ENCODE data around the gene DOCK3. TPM values are rescaled to one million over a fixed set of nuclear protein-coding genes. Genes with fewer than 3 reads are reported as not detected.

Gene DOCK3
- total RNA-seq, 4 donors from 2014 or later = 2.1 to 8.6 (median 2.9) TPM

- Histone ChIP-seq H3K27ac (no peak overlapping the region), H3K27me3 (no peaks in the 10 kb centered on the region), H3K4me3 (no peak overlapping the region), H3K9me3 (no peaks in the 10 kb centered on the region), H3K36me3 (no peaks in the 10 kb centered on the region), H3K4me1 (no peaks in the 10 kb centered on the region)
- TF ChIP-seq CTCF (IDR thresholded peaks at IDR 0.05) (no peak), EP300 (IDR thresholded peaks at IDR 0.05) (no peak), POLR2A (IDR thresholded peaks at IDR 0.05) (no peak), POLR2AphosphoS5 (IDR thresholded peaks at IDR 0.05) (no peak)
- no peak for DNase-seq (ENCODE audit: low spot score in 2 of 2)
- 85% methylated on average over 2 of the region's 2 CpGs for WGBS
These were observed 599.3 kb downstream of the DOCK3 start for GRCh38 chr3:51274052-51274451.

GRCh38 chr3:51275111-51275805 lies 600.5 kb downstream of the DOCK3 start:
- Histone ChIP-seq H3K9me3 (no peaks in the 10 kb centered on the region), H3K36me3 (no peaks in the 10 kb centered on the region), H3K4me3 (no peak overlapping the region), H3K27ac (no peak overlapping the region), H3K4me1 (no peaks in the 10 kb centered on the region), H3K27me3 (no peaks in the 10 kb centered on the region)
- 41% methylated on average over 5 of the region's 5 CpGs for WGBS
- TF ChIP-seq POLR2AphosphoS5 (IDR thresholded peaks at IDR 0.05) (no peak), CTCF (IDR thresholded peaks at IDR 0.05) (no peak), EP300 (IDR thresholded peaks at IDR 0.05) (no peak)
- no peak for DNase-seq (ENCODE audit: low spot score in 2 of 2)

GRCh38 chr3:51276046-51276445 lies 601.3 kb downstream of the DOCK3 start:
- TF ChIP-seq CTCF (IDR thresholded peaks at IDR 0.05) = no peak
- no peak for TF ChIP-seq EP300 (IDR thresholded peaks at IDR 0.05)
- TF ChIP-seq POLR2AphosphoS5 (IDR thresholded peaks at IDR 0.05) = no peak
- no peak for TF ChIP-seq POLR2A (IDR thresholded peaks at IDR 0.05)
- WGBS = 61% methylated on average over 1 of the region's 1 CpG
- Histone ChIP-seq H3K27me3 (no peaks in the 10 kb centered on the region), H3K9me3 (no peaks in the 10 kb centered on the region), H3K27ac (no peak overlapping the region), H3K36me3 (no peaks in the 10 kb centered on the region), H3K4me1 (no peaks in the 10 kb centered on the region), H3K4me3 (no peak overlapping the region)
- no peak for DNase-seq (ENCODE audit: low spot score in 2 of 2)

GRCh38 chr3:51279448-51279847 lies 604.7 kb downstream of the DOCK3 start:
- no peaks in the 10 kb centered on the region for H3K27me3 ChIP-seq
- no peak for DNase-seq (ENCODE audit: low spot score in 2 of 2)
- 94% methylated on average over 2 of the region's 2 CpGs for WGBS
- TF ChIP-seq POLR2AphosphoS5 (IDR thresholded peaks at IDR 0.05) (no peak), POLR2A (IDR thresholded peaks at IDR 0.05) (no peak), EP300 (IDR thresholded peaks at IDR 0.05) (no peak), CTCF (IDR thresholded peaks at IDR 0.05) (no peak)
- H3K4me3 ChIP-seq = no peak overlapping the region
- H3K36me3 ChIP-seq = no peaks in the 10 kb centered on the region
- no peaks in the 10 kb centered on the region for H3K4me1 ChIP-seq
- H3K9me3 ChIP-seq = no peaks in the 10 kb centered on the region
- no peak overlapping the region for H3K27ac ChIP-seq

- no peak overlapping the region for H3K4me3 ChIP-seq
- no peaks in the 10 kb centered on the region for H3K9me3 ChIP-seq
- H3K36me3 ChIP-seq = no peaks in the 10 kb centered on the region
- no peak overlapping the region for H3K27ac ChIP-seq
- no peaks in the 10 kb centered on the region for H3K27me3 ChIP-seq
- TF ChIP-seq CTCF (IDR thresholded peaks at IDR 0.05) (no peak), EP300 (IDR thresholded peaks at IDR 0.05) (no peak), POLR2A (IDR thresholded peaks at IDR 0.05) (no peak), POLR2AphosphoS5 (IDR thresholded peaks at IDR 0.05) (no peak)
- DNase-seq (ENCODE audit: low spot score in 2 of 2) = no peak
- 51% methylated on average over 3 of the region's 3 CpGs for WGBS
- no peaks in the 10 kb centered on the region for H3K4me1 ChIP-seq
These were observed 605.4 kb downstream of the DOCK3 start for GRCh38 chr3:51280176-51280575.
